Activated T-cell treated with anti-CD3 and anti-CD28 coated beads, Interleukin-2, amount 50 U/mL, for 72 hours (primary cell): ENCODE results near the gene ADSS1. TPM values are rescaled to one million over a fixed set of nuclear protein-coding genes. Genes with fewer than 3 reads are reported as not detected.

Experiments
- ATAC-seq, 2 donors: fragments of 150-1000 bp; cut with Tn5 transposase; replicated peaks in 1 of 2; 2 replicates each; pipeline ENCODE4 v1.10.0; 2021; ENCODE audit warnings: moderate library complexity in 2 of 2, mild to moderate bottlenecking in 1 of 2
- DNase-seq, 2 donors: peaks; one replicate each; pipeline ENCODE4 v3.0.0; 2021 to 2022; ENCODE audit warnings: mixed read lengths in 1 of 2
- H3K27ac Mint-ChIP-seq: one replicate; pipeline ENCODE4 v1.8.0; 2022; ENCODE audit warnings: mild to moderate bottlenecking, moderate library complexity, mixed read lengths
- H3K27me3 Mint-ChIP-seq: one replicate; pipeline ENCODE4 v1.8.0; 2022; ENCODE audit warnings: low read depth, mixed read lengths
- H3K36me3 Mint-ChIP-seq, 2 donors: one replicate each; pipeline ENCODE4 v1.8.0; 2022; ENCODE audit warnings: mixed read lengths in 2 of 2, mild to moderate bottlenecking in 1 of 2; ENCODE audit not compliant: insufficient read depth in 2 of 2
- H3K4me1 Mint-ChIP-seq: one replicate; pipeline ENCODE4 v1.8.0; 2022; ENCODE audit warnings: low read depth, mixed read lengths
- H3K4me3 Mint-ChIP-seq, 2 donors: one replicate each; pipeline ENCODE4 v1.8.0; 2022; ENCODE audit warnings: mild to moderate bottlenecking in 2 of 2, mixed read lengths in 2 of 2, moderate library complexity in 2 of 2
- H3K9me3 Mint-ChIP-seq, 2 donors: one replicate each; pipeline ENCODE4 v1.8.0; 2022; ENCODE audit warnings: mixed read lengths in 2 of 2
- total RNA-seq, 2 donors: library from RNA; stranded (reverse); gene quantifications; one replicate each; pipeline ENCODE4 v1.2.3, GENCODE V29; 2022

The ADSS1 gene
- total RNA-seq, 2 donors from 2014 or later = 4.6 to 6.1 TPM

- Mint-ChIP-seq H3K27ac (no peak overlapping the region), H3K27me3 (no peaks in the 10 kb centered on the region), H3K4me1 (peaks cover 8% of the 10 kb centered on the region), H3K36me3 (peaks cover 6 to 15% of the 10 kb centered on the region in 2 donors), H3K9me3 (peaks cover 0 to 2% of the 10 kb centered on the region in 2 donors), H3K4me3 (no peak overlapping the region)
- DNase-seq = no peak
- no peak for ATAC-seq
Measured at GRCh38 chr14:104773505-104774452, 49.8 kb downstream of the ADSS1 start.

DNA sequence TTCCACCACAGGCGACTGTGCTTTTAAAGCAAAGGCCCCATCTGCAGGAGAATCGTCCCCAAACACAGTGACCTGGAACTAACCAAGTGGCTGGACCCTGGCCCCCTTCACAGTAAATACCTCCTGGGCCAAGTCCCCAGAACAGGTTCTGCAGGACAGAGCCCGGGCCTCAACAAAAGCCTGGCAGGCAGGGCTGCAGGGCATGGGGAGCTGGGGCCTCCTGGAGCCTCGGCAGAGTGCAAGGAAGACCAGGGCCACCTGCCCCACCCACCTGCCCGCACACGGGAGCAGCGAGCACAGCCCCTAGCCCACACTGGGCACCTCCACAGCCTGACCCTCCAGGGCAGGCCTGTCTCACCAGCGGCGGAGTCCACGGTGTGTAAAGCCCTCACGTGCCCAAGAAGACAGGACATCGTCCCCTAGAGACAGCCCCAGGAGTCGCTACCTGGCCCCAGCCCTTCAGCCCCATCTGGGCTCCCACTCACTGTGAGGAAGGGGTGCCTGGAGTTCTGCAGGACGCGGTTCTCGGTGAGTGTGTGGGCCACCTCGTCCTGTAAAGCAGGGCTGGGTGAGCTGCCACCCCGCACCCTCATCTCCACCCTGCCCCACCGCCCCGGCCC, 50.5 kb downstream of the ADSS1 start:
- Mint-ChIP-seq H3K27ac (no peak overlapping the region), H3K36me3 (peaks cover 6 to 15% of the 10 kb centered on the region in 2 donors), H3K9me3 (peaks cover 0 to 2% of the 10 kb centered on the region in 2 donors), H3K4me3 (no peak overlapping the region), H3K27me3 (no peaks in the 10 kb centered on the region), H3K4me1 (peaks cover 6% of the 10 kb centered on the region)
- ATAC-seq (no peak), DNase-seq (no peak)

DNA sequence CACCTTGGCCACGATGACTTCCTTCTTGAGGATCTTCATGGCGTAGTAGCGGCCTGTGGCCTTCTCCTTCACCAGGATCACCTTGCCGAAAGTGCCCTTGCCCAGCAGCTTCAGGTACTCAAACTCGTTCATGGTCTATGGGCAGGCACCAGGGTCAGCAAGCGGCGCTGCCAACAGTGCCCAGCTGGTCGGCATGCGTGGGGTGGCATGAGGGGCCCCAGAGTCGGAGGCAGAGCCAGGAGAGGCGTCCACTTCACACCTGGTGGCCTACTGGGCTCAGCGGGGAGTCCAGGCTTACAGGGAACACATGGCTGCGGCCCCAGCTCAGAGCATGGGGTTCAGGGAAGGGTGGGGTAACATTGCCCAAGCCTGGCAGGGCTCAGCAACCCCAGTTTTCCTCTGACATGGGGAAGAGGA, 51.1 kb downstream of the ADSS1 start:
- Mint-ChIP-seq H3K9me3 (peaks cover 0 to 2% of the 10 kb centered on the region in 2 donors), H3K27me3 (no peaks in the 10 kb centered on the region), H3K4me3 (no peak overlapping the region), H3K4me1 (peaks cover 1% of the 10 kb centered on the region), H3K36me3 (peaks cover 6 to 15% of the 10 kb centered on the region in 2 donors), H3K27ac (no peak overlapping the region)
- no peak for DNase-seq
- no peak for ATAC-seq

GRCh38 chr14:104776481-104776880, 52.5 kb downstream of the ADSS1 start:
- ATAC-seq = no peak
- DNase-seq = no peak
- H3K27me3 Mint-ChIP-seq = no peaks in the 10 kb centered on the region
- no peak overlapping the region for H3K4me3 Mint-ChIP-seq
- no peak overlapping the region for H3K27ac Mint-ChIP-seq
- no peaks in the 10 kb centered on the region for H3K9me3 Mint-ChIP-seq
- no peaks in the 10 kb centered on the region for H3K4me1 Mint-ChIP-seq
- H3K36me3 Mint-ChIP-seq = peaks cover 3 to 10% of the 10 kb centered on the region in 2 donors

GRCh38 chr14:104776961-104777807, 53.2 kb downstream of the ADSS1 start:
- H3K9me3 Mint-ChIP-seq = no peaks in the 10 kb centered on the region
- no peak overlapping the region for H3K27ac Mint-ChIP-seq
- ATAC-seq (no peak), DNase-seq (no peak)
- H3K36me3 Mint-ChIP-seq = peaks cover 1 to 5% of the 10 kb centered on the region in 2 donors
- H3K27me3 Mint-ChIP-seq = no peaks in the 10 kb centered on the region
- no peaks in the 10 kb centered on the region for H3K4me1 Mint-ChIP-seq
- H3K4me3 Mint-ChIP-seq = no peak overlapping the region

DNA sequence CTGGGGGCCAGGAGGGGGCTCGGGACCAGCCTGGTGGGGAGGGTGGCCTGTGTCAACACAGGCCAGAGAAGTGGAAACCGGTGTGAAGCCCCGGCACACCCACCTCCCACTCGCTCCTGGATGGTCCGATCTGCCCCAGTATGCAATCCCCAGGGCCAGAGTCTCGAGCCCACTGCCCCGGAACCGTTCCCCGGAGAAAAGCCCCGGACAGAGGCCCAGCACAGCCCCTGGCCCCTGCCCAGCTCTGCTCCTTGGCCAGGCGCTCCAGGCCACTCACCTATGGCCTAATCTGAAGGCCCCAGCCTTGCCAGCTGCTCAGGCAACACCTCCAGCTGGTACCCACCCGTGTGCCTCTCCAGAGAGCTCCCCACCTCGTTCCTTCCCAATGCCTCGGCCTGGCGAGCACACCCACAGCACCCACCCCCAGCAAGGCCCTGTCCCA, 53.8 kb downstream of the ADSS1 start:
- H3K27me3 Mint-ChIP-seq = no peaks in the 10 kb centered on the region
- H3K4me3 Mint-ChIP-seq = no peak overlapping the region
- no peak for DNase-seq
- no peak for ATAC-seq
- no peaks in the 10 kb centered on the region for H3K9me3 Mint-ChIP-seq
- no peak overlapping the region for H3K27ac Mint-ChIP-seq
- no peaks in the 10 kb centered on the region for H3K4me1 Mint-ChIP-seq
- peaks cover 1 to 4% of the 10 kb centered on the region in 2 donors for H3K36me3 Mint-ChIP-seq

DNA sequence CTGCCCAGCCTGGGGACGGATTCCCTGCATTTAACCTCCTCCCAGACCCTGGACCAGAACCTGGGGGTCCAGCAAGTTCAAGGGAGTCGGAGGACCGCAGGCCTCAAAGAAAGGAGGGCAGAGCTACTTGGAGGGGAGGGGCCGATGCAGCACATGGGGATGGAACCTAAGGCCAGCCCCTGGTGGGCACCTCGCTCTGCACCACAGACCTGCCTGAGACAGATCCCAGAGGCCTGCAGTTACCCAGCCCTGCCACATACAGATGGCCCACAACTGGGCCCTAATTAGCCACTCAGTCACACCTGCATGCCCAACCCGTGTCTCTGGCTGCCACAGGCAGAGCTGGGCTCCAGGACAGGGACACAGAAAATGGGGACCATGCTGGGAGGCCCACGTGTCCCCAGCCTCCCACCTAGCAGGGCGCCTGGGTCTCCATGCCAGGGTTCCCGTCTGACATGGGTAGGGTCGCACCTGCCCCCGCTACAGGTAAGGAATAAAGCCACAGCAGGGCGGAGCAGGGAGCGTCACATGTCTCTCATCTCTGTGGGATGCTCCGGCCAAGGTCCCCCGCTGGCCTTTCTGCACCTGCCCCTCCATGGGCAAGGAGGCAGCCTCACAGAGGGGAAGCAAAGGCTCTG, 54.8 kb downstream of the ADSS1 start:
- Mint-ChIP-seq H3K4me1 (no peaks in the 10 kb centered on the region), H3K36me3 (peaks cover 1 to 4% of the 10 kb centered on the region in 2 donors), H3K27ac (no peak overlapping the region), H3K9me3 (no peaks in the 10 kb centered on the region), H3K4me3 (no peak overlapping the region), H3K27me3 (no peaks in the 10 kb centered on the region)
- ATAC-seq (no peak), DNase-seq (no peak)

GRCh38 chr14:104779776-104780512, 55.9 kb downstream of the ADSS1 start:
- peaks cover 1 to 3% of the 10 kb centered on the region in 2 donors for H3K36me3 Mint-ChIP-seq
- no peaks in the 10 kb centered on the region for H3K4me1 Mint-ChIP-seq
- H3K27me3 Mint-ChIP-seq = no peaks in the 10 kb centered on the region
- DNase-seq (no peak), ATAC-seq (no peak)
- H3K9me3 Mint-ChIP-seq = no peaks in the 10 kb centered on the region
- H3K27ac Mint-ChIP-seq = no peak overlapping the region
- no peak overlapping the region for H3K4me3 Mint-ChIP-seq

- Mint-ChIP-seq H3K36me3 (peaks cover 1 to 3% of the 10 kb centered on the region in 2 donors), H3K27me3 (no peaks in the 10 kb centered on the region), H3K27ac (no peak overlapping the region), H3K4me1 (no peaks in the 10 kb centered on the region), H3K4me3 (no peak overlapping the region), H3K9me3 (no peaks in the 10 kb centered on the region)
- ATAC-seq (no peak), DNase-seq (no peak)
Measured at GRCh38 chr14:104780513-104781030, 56.5 kb downstream of the ADSS1 start.

DNA sequence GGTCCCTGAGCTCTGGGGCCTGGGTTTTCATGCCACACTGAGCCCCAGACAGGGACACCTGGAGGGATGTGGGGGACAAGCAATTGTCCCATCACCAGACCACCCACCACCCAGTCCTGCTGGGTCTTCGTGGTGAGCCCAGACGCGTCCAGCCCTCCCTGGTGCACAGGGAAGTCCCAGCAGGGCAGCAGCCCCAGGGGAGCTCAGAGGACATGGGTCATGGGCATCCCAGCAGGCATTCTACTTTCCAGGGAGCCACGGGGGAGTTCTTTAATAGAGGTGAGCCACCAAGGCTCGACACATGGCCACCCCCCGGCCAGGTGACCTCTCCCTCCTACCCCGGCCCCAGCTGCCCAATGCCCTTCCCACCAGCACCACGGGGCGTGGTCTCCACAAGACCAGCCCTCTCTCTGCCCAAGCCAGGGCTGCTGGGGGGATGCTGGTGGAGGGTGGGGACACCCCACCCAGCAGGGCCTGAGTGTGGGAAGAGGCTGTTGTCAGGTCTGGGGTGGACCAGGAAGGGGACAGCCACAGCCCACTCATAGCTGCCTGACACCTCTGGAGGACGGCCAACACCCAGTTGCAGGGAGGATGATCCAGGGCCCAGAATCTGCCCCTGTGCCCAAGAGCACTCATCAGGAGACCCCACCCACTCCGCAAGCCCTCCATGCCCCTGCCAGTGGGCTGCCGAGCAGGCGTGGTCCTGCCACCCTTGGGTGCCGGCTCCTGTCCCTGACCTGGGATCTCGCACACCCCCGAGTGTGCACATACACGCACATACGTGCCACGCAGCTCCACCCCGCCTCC, 57.4 kb downstream of the ADSS1 start:
- no peaks in the 10 kb centered on the region for H3K4me1 Mint-ChIP-seq
- H3K4me3 Mint-ChIP-seq = no peak overlapping the region
- H3K9me3 Mint-ChIP-seq = no peaks in the 10 kb centered on the region
- ATAC-seq (no peak), DNase-seq (no peak)
- peaks cover 1 to 3% of the 10 kb centered on the region in 2 donors for H3K36me3 Mint-ChIP-seq
- H3K27me3 Mint-ChIP-seq = no peaks in the 10 kb centered on the region
- no peak overlapping the region for H3K27ac Mint-ChIP-seq

DNA sequence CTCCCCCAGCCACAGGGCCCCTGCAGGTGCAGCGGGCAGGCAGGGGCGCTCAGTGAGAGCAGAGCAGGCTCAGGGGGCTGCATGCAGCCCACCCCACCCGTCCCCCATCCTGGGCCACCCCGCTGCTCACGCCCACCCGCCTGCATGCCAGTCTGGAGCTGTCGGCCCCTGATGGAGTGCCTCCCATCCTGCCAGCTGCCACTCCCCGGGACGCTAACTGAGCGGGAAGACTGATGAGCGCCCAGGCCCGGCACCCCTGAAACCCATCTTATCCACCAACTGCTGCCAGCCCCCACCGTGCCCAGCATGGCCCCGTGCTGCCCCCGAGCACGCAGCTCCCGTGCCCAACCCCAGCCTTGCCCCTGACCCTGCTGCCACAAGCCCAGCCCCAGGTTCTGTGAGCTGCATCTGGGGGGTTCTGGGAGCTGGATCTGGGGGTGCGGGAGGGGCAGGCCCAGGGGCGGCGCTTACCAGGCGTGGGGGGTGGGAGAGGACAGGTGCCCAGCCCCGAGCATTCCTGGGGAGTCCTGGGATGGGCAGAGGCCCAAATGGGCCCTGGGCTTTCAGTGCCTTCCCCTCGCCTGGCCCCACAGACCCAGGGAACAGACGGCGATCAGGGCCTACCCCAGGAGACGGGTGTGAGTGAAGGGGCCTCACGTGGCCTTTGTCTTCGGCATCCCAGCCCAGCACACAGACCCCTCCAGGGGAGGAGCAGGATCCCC, 58.2 kb downstream of the ADSS1 start:
- Mint-ChIP-seq H3K4me1 (no peaks in the 10 kb centered on the region), H3K27me3 (no peaks in the 10 kb centered on the region), H3K36me3 (no peaks in the 10 kb centered on the region), H3K4me3 (no peak overlapping the region), H3K27ac (no peak overlapping the region), H3K9me3 (no peaks in the 10 kb centered on the region)
- DNase-seq = no peak
- ATAC-seq = no peak
